ENCODE data around the gene RANBP17.
"Not testable (repeated sequence)": the region's sequence is repeated elsewhere in the genome, so short reads cannot be mapped to it uniquely, and the experiment has no call there.

RANBP17 gene

DNA sequence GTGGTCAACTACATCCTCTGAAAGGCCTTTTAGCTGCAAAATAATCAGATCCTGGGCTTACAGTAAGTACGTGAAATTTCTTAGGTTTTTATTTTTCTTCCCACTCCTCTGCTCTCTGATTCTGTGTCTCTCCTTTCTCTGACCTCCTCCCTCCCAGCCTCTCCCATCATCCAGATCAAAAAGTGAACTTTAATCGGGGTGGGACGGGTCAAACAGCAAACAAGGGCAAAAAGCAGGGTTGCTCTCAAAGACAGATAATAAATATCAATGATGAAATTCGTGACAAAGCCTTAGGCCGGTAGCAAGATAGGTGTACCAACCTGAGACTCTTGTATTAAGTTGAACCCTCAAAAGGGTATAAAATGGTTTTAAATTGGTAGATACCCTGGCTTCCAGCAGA lies 76.1 kb downstream of the RANBP17 start:
- no CpG with 5 or more reads among the region's 5 CpGs for WGBS (ENCODE audit: insufficient coverage, insufficient read length)
- Histone ChIP-seq H3K9me3 (ENCODE audit: control insufficient read depth, insufficient read depth, low read length) (no peaks in the 10 kb centered on the region), H3K27me3 (ENCODE audit: control insufficient read depth, insufficient read depth, low read length) (no peaks in the 10 kb centered on the region), H3K4me1 (ENCODE audit: control insufficient read depth, insufficient read depth, low read length) (no peaks in the 10 kb centered on the region), H3K36me3 (ENCODE audit: control insufficient read depth, insufficient read depth, low read length) (no peaks in the 10 kb centered on the region), H3K27ac (ENCODE audit: low read length) (no peak overlapping the region), H3K4me3 (ENCODE audit: low read length) (no peak overlapping the region)
- DNase-seq (ENCODE audit: low read depth, low spot score), result no peak

DNA sequence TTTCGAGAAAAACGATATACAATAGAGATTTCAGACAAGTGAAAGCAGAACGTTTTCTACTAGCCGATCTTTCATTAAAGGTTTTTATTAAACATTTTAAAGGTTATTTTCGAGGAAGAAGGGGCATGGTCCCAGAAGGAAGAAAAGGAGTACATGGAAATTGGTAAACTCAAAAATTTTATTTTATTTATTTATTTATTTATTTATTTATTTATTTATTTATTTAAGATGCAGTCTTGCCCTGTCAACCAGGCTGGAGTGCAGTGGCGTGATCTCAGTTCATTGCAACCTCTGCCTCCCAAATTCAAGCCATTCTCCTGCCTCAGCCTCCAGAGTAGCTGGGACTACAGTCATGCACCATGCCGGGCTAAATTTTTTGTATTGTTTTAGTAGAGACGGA lies 77.4 kb downstream of the RANBP17 start:
- no CpG with 5 or more reads among the region's 8 CpGs for WGBS (ENCODE audit: insufficient coverage, insufficient read length)
- Histone ChIP-seq H3K27ac (ENCODE audit: low read length) (no peak overlapping the region), H3K27me3 (ENCODE audit: control insufficient read depth, insufficient read depth, low read length) (no peaks in the 10 kb centered on the region), H3K4me3 (ENCODE audit: low read length) (no peak overlapping the region), H3K36me3 (ENCODE audit: control insufficient read depth, insufficient read depth, low read length) (no peaks in the 10 kb centered on the region), H3K4me1 (ENCODE audit: control insufficient read depth, insufficient read depth, low read length) (no peaks in the 10 kb centered on the region), H3K9me3 (ENCODE audit: control insufficient read depth, insufficient read depth, low read length) (no peaks in the 10 kb centered on the region)
- no peak for DNase-seq (ENCODE audit: low read depth, low spot score)

DNA sequence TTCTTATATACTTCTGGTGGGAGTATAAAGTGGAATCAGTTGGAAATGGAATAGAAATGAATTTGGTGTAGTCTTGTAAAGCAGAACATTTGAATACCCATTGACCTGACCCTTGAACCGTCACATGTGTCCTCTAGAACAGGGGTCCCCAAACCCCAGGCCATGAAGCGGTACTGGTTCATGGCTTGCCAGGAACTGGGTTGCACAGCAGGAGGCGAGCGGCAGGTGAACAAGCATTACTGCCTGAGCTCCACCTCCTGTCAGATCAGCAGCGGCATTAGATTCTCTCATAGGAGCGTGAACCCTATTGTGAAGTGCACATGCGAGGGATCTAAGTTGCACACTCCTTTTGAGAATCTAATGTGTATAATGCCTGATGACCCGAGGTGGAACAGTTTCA lies 80.0 kb downstream of the RANBP17 start:
- Histone ChIP-seq H3K27me3 (ENCODE audit: control insufficient read depth, insufficient read depth, low read length) (no peaks in the 10 kb centered on the region), H3K4me1 (ENCODE audit: control insufficient read depth, insufficient read depth, low read length) (no peaks in the 10 kb centered on the region), H3K9me3 (ENCODE audit: control insufficient read depth, insufficient read depth, low read length) (no peaks in the 10 kb centered on the region), H3K36me3 (ENCODE audit: control insufficient read depth, insufficient read depth, low read length) (no peaks in the 10 kb centered on the region), H3K4me3 (ENCODE audit: low read length) (no peak overlapping the region), H3K27ac (ENCODE audit: low read length) (no peak overlapping the region)
- WGBS (ENCODE audit: insufficient coverage, insufficient read length), result no CpG with 5 or more reads among the region's 8 CpGs
- no peak for DNase-seq (ENCODE audit: low read depth, low spot score)

DNA sequence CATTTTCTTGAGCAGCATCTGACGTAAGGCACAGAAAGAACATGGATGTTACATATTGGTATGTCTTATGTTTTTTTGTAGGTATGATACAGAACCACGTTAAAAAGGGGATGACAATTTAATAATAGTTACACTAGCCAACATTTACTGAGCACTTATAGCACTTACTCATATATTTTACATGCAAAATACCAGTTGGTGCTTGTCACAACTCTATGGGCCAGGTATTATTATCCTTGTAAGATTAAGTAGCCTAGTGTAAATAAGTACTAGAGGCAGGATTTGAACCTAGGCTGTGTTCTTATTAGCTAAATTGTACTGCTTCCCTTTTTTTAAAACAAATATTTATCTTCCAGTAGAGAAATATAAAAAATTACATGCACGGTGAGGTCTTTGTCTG lies 83.5 kb downstream of the RANBP17 start:
- WGBS (ENCODE audit: insufficient coverage, insufficient read length), result no CpG with 5 or more reads among the region's 3 CpGs
- Histone ChIP-seq H3K4me1 (ENCODE audit: control insufficient read depth, insufficient read depth, low read length) (no peaks in the 10 kb centered on the region), H3K27me3 (ENCODE audit: control insufficient read depth, insufficient read depth, low read length) (no peaks in the 10 kb centered on the region), H3K36me3 (ENCODE audit: control insufficient read depth, insufficient read depth, low read length) (no peaks in the 10 kb centered on the region), H3K9me3 (ENCODE audit: control insufficient read depth, insufficient read depth, low read length) (no peaks in the 10 kb centered on the region), H3K4me3 (ENCODE audit: low read length) (no peak overlapping the region), H3K27ac (ENCODE audit: low read length) (no peak overlapping the region)
- no peak for DNase-seq (ENCODE audit: low read depth, low spot score)

DNA sequence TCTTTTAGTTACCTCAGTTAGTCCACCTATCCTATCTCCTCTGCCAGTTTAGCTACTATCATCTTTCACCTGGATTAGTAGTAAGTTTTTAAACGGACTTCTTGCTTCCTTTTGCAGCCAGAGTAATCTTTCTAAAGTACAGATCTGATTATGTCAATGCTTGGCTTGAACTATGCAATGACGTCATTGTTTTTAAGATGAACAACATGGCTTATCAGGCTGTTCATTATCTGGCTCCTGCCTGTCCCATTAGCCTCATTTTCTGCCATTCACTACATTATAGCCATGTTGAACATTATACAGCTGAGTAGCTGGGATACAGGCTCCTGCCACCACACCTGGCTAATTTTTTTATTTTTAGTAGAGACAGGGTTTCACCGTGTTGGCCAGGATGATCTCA lies 98.7 kb downstream of the RANBP17 start:
- Histone ChIP-seq H3K27me3 (ENCODE audit: control insufficient read depth, insufficient read depth, low read length) (no peaks in the 10 kb centered on the region), H3K36me3 (ENCODE audit: control insufficient read depth, insufficient read depth, low read length) (no peaks in the 10 kb centered on the region), H3K27ac (ENCODE audit: low read length) (no peak overlapping the region), H3K4me1 (ENCODE audit: control insufficient read depth, insufficient read depth, low read length) (no peaks in the 10 kb centered on the region), H3K9me3 (ENCODE audit: control insufficient read depth, insufficient read depth, low read length) (no peaks in the 10 kb centered on the region), H3K4me3 (ENCODE audit: low read length) (no peak overlapping the region)
- no CpG with 5 or more reads among the region's 3 CpGs for WGBS (ENCODE audit: insufficient coverage, insufficient read length)
- DNase-seq (ENCODE audit: low read depth, low spot score), result no peak

DNA sequence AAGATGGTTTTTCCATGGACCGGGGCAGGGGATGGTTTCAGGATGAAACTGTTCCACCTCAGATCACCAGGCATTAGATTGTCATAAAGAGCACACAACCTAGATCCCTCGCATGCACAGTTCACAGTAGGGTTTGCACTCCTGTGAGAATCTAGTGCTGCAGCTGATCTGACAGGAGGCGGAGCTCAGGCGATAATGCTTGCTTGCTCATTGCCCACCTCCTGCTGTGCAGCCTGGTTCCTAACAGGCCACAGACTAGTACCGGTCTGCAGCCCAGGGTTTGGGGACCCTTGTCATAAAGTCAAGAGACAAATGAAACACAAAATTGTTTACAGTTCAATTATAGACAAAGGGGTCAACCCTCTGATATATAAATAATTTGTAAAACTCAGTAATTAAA lies 101.7 kb downstream of the RANBP17 start:
- no peak overlapping the region for H3K27ac ChIP-seq (ENCODE audit: low read length)
- no peaks in the 10 kb centered on the region for H3K9me3 ChIP-seq (ENCODE audit: control insufficient read depth, insufficient read depth, low read length)
- no peak overlapping the region for H3K4me3 ChIP-seq (ENCODE audit: low read length)
- H3K4me1 ChIP-seq (ENCODE audit: control insufficient read depth, insufficient read depth, low read length), result no peaks in the 10 kb centered on the region
- no peaks in the 10 kb centered on the region for H3K27me3 ChIP-seq (ENCODE audit: control insufficient read depth, insufficient read depth, low read length)
- DNase-seq (ENCODE audit: low read depth, low spot score), result no peak
- WGBS (ENCODE audit: insufficient coverage, insufficient read length), result no CpG with 5 or more reads among the region's 5 CpGs
- H3K36me3 ChIP-seq (ENCODE audit: control insufficient read depth, insufficient read depth, low read length), result no peaks in the 10 kb centered on the region

DNA sequence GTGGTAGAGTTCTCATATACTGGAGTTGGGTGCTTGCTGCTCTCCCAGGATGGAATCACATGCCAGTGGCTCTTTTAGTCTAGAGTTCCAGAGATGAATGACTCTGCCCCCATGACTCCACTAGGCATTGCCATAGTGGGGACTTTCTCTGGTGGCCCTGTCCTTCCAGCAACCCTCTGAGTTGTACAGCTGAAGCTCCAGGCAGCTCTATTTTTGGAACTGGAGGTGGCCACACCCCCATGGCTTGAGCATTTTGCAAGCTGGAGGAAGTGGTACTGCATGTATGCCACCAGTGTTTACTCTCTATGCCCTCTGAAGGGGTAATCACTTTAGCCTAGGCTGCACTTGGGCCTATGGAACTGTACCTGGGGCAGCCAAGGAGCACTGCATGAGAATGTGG lies 112.6 kb downstream of the RANBP17 start:
- H3K9me3 ChIP-seq (ENCODE audit: control insufficient read depth, insufficient read depth, low read length), result no peaks in the 10 kb centered on the region
- H3K4me1 ChIP-seq (ENCODE audit: control insufficient read depth, insufficient read depth, low read length), result no peaks in the 10 kb centered on the region
- H3K27ac ChIP-seq (ENCODE audit: low read length), result no peak overlapping the region
- H3K36me3 ChIP-seq (ENCODE audit: control insufficient read depth, insufficient read depth, low read length), result no peaks in the 10 kb centered on the region
- no peaks in the 10 kb centered on the region for H3K27me3 ChIP-seq (ENCODE audit: control insufficient read depth, insufficient read depth, low read length)
- no peak for DNase-seq (ENCODE audit: low read depth, low spot score)
- H3K4me3 ChIP-seq (ENCODE audit: low read length), result no peak overlapping the region

DNA sequence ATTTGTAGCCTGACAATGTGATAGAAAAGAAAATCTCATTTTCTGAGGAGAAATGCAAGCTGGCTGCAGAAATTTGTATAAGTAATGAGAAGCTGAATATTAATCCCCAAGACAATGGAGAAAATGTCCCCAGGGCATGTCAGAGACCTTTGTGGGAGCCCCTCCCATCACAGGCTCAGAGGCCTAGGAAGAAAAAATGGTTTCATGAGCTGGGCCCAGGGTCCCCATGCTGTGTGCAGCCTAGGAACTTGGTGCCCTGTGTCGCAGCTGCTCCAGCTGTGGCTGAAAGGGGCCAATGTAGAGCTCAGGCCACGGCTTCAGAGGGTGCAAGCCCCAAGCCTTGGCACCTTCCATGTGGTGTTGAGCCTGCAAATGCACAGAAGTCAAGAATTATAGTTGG lies 118.4 kb downstream of the RANBP17 start:
- H3K4me3 ChIP-seq (ENCODE audit: low read length); H3K4me1 ChIP-seq (ENCODE audit: control insufficient read depth, insufficient read depth, low read length); H3K9me3 ChIP-seq (ENCODE audit: control insufficient read depth, insufficient read depth, low read length); H3K36me3 ChIP-seq (ENCODE audit: control insufficient read depth, insufficient read depth, low read length); H3K27me3 ChIP-seq (ENCODE audit: control insufficient read depth, insufficient read depth, low read length); H3K27ac ChIP-seq (ENCODE audit: low read length); DNase-seq (ENCODE audit: low read depth, low spot score): not testable (repeated sequence)
- WGBS (ENCODE audit: insufficient coverage, insufficient read length), result no CpG with 5 or more reads among the region's 2 CpGs

DNA sequence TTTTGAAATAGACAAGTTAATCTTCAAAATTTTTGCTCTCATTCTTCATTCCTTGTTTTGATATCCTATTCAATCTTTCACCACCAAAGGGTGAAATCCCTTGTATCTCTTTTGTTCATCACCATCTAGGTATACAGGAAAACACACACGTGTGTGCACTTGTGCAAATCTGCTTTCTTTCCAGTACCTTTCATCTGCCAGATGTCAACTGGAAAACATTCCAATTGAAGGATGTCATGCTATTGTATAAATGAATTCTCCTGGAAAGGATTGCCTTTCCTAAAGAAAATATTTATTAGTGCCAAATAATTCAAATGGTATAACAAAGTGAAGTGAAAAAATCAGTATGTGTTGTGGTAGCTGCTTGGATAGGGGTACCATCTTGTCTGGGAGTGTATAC lies 123.7 kb downstream of the RANBP17 start:
- Histone ChIP-seq H3K4me3 (ENCODE audit: low read length) (no peak overlapping the region), H3K27me3 (ENCODE audit: control insufficient read depth, insufficient read depth, low read length) (no peaks in the 10 kb centered on the region), H3K4me1 (ENCODE audit: control insufficient read depth, insufficient read depth, low read length) (no peaks in the 10 kb centered on the region), H3K36me3 (ENCODE audit: control insufficient read depth, insufficient read depth, low read length) (no peaks in the 10 kb centered on the region), H3K9me3 (ENCODE audit: control insufficient read depth, insufficient read depth, low read length) (no peaks in the 10 kb centered on the region), H3K27ac (ENCODE audit: low read length) (no peak overlapping the region)
- DNase-seq (ENCODE audit: low read depth, low spot score), result no peak
- WGBS (ENCODE audit: insufficient coverage, insufficient read length), result no CpG with 5 or more reads among the region's 1 CpG

DNA sequence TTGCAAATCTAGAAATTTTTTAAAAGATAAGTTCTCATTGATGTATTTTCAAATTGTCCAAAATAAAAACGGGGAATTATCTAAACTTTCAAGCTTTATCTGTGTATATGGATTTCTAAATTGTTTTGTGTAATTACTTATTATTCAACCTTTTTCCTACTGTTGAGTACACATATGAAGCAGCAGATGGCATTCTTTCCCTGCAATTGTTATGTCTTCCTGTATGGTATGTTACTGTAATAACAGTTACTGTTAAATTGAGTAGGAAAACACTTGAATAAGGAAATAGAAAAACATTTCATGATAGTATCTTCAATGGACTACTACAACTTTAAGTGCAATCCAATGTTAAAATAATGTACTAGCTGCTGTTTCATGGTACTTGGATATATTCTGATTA lies 124.8 kb downstream of the RANBP17 start:
- WGBS (ENCODE audit: insufficient coverage, insufficient read length), result no CpG with 5 or more reads among the region's 1 CpG
- DNase-seq (ENCODE audit: low read depth, low spot score), result no peak
- H3K4me1 ChIP-seq (ENCODE audit: control insufficient read depth, insufficient read depth, low read length), result no peaks in the 10 kb centered on the region

DNA sequence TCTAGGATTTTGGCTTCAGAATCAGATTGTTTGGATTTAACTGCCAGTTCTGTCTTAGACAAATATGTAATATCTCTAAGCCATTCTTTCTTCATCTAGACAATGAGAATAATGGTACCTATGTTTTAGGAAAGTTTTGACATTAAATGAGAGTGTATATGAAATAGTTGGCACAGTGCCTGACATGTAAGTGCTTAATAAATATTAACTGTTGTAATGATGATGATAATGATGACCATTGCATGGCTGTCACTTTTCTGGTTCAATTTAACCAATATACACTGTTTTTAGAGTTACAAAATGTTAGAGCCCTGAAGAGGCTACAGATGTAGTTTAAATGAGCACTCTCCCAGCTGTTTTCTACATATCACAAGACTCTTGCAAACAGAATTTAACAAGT lies 131.7 kb downstream of the RANBP17 start:
- no peak for DNase-seq (ENCODE audit: low read depth, low spot score)
- Histone ChIP-seq H3K9me3 (ENCODE audit: control insufficient read depth, insufficient read depth, low read length) (no peaks in the 10 kb centered on the region), H3K27me3 (ENCODE audit: control insufficient read depth, insufficient read depth, low read length) (no peaks in the 10 kb centered on the region), H3K27ac (ENCODE audit: low read length) (no peak overlapping the region), H3K4me3 (ENCODE audit: low read length) (no peak overlapping the region), H3K4me1 (ENCODE audit: control insufficient read depth, insufficient read depth, low read length) (no peaks in the 10 kb centered on the region), H3K36me3 (ENCODE audit: control insufficient read depth, insufficient read depth, low read length) (no peaks in the 10 kb centered on the region)

More for the DNA sequence above, 124.8 kb downstream of the RANBP17 start:
- Histone ChIP-seq H3K9me3 (ENCODE audit: control insufficient read depth, insufficient read depth, low read length) (no peaks in the 10 kb centered on the region), H3K36me3 (ENCODE audit: control insufficient read depth, insufficient read depth, low read length) (no peaks in the 10 kb centered on the region), H3K4me3 (ENCODE audit: low read length) (no peak overlapping the region), H3K27ac (ENCODE audit: low read length) (no peak overlapping the region), H3K27me3 (ENCODE audit: control insufficient read depth, insufficient read depth, low read length) (no peaks in the 10 kb centered on the region)
